ENCODE results near the gene RER1.

Gene RER1

GRCh38 chr1:2446394-2446793 is 54.8 kb downstream of the RER1 start:
- Histone ChIP-seq H3K27me3 (replicated peaks; ENCODE audit: control insufficient read depth, insufficient read depth, low read length) (peaks cover 30% of the 10 kb centered on the region), H3K36me3 (ENCODE audit: control insufficient read depth, insufficient read depth, low read length, severe bottlenecking) (no peaks in the 10 kb centered on the region), H3K9ac (ENCODE audit: low read length) (no peak overlapping the region), H3K4me1 (ENCODE audit: control insufficient read depth, insufficient read depth, low read length) (no peaks in the 10 kb centered on the region), H3K4me3 (ENCODE audit: low read length) (no peak overlapping the region), H3K9me3 (ENCODE audit: control insufficient read depth, low read length) (no peaks in the 10 kb centered on the region)
- no peak for DNase-seq (ENCODE audit: low read depth)

GRCh38 chr1:2446861-2447260 is 55.2 kb downstream of the RER1 start:
- Histone ChIP-seq H3K27me3 (replicated peaks; ENCODE audit: control insufficient read depth, insufficient read depth, low read length) (peaks cover 25% of the 10 kb centered on the region), H3K36me3 (ENCODE audit: control insufficient read depth, insufficient read depth, low read length, severe bottlenecking) (no peaks in the 10 kb centered on the region), H3K4me1 (ENCODE audit: control insufficient read depth, insufficient read depth, low read length) (no peaks in the 10 kb centered on the region), H3K9ac (ENCODE audit: low read length) (no peak overlapping the region), H3K4me3 (ENCODE audit: low read length) (no peak overlapping the region), H3K9me3 (ENCODE audit: control insufficient read depth, low read length) (no peaks in the 10 kb centered on the region)
- DNase-seq (ENCODE audit: low read depth) = no peak

GRCh38 chr1:2447276-2448097 is 55.8 kb downstream of the RER1 start:
- peaks cover 3% of the 10 kb centered on the region for H3K4me1 ChIP-seq (ENCODE audit: control insufficient read depth, insufficient read depth, low read length)
- no peak for DNase-seq (ENCODE audit: low read depth)
- H3K27me3 ChIP-seq (replicated peaks; ENCODE audit: control insufficient read depth, insufficient read depth, low read length) = peaks cover 21% of the 10 kb centered on the region

GRCh38 chr1:2448098-2448445 is 56.4 kb downstream of the RER1 start:
- Histone ChIP-seq H3K9ac (ENCODE audit: low read length) (no peak overlapping the region), H3K36me3 (ENCODE audit: control insufficient read depth, insufficient read depth, low read length, severe bottlenecking) (no peaks in the 10 kb centered on the region), H3K27me3 (replicated peaks; ENCODE audit: control insufficient read depth, insufficient read depth, low read length) (peaks cover 15% of the 10 kb centered on the region), H3K4me1 (ENCODE audit: control insufficient read depth, insufficient read depth, low read length) (peaks cover 4% of the 10 kb centered on the region), H3K9me3 (ENCODE audit: control insufficient read depth, low read length) (no peaks in the 10 kb centered on the region), H3K4me3 (ENCODE audit: low read length) (no peak overlapping the region)
- no peak for DNase-seq (ENCODE audit: low read depth)

More at GRCh38 chr1:2447276-2448097, 55.8 kb downstream of the RER1 start:
- Histone ChIP-seq H3K9ac (ENCODE audit: low read length) (no peak overlapping the region), H3K9me3 (ENCODE audit: control insufficient read depth, low read length) (no peaks in the 10 kb centered on the region), H3K4me3 (ENCODE audit: low read length) (no peak overlapping the region), H3K36me3 (ENCODE audit: control insufficient read depth, insufficient read depth, low read length, severe bottlenecking) (no peaks in the 10 kb centered on the region)

- no peak overlapping the region for H3K9ac ChIP-seq (ENCODE audit: low read length)
- H3K9me3 ChIP-seq (ENCODE audit: control insufficient read depth, low read length) = no peaks in the 10 kb centered on the region
- DNase-seq (ENCODE audit: low read depth) = no peak
- peaks cover 4% of the 10 kb centered on the region for H3K4me1 ChIP-seq (ENCODE audit: control insufficient read depth, insufficient read depth, low read length)
- H3K27me3 ChIP-seq (replicated peaks; ENCODE audit: control insufficient read depth, insufficient read depth, low read length) = peaks cover 7% of the 10 kb centered on the region
- H3K36me3 ChIP-seq (ENCODE audit: control insufficient read depth, insufficient read depth, low read length, severe bottlenecking) = no peaks in the 10 kb centered on the region
- no peak overlapping the region for H3K4me3 ChIP-seq (ENCODE audit: low read length)
Measured at GRCh38 chr1:2449636-2450454, 58.2 kb downstream of the RER1 start.

- Histone ChIP-seq H3K9ac (ENCODE audit: low read length) (no peak overlapping the region), H3K36me3 (ENCODE audit: control insufficient read depth, insufficient read depth, low read length, severe bottlenecking) (no peaks in the 10 kb centered on the region), H3K4me1 (ENCODE audit: control insufficient read depth, insufficient read depth, low read length) (peaks cover 4% of the 10 kb centered on the region), H3K9me3 (ENCODE audit: control insufficient read depth, low read length) (no peaks in the 10 kb centered on the region), H3K27me3 (replicated peaks; ENCODE audit: control insufficient read depth, insufficient read depth, low read length) (peaks cover 3% of the 10 kb centered on the region), H3K4me3 (ENCODE audit: low read length) (no peak overlapping the region)
- peak; percentile 65 for DNase-seq (ENCODE audit: low read depth)
Measured at GRCh38 chr1:2451741-2452140, 60.1 kb downstream of the RER1 start.

GRCh38 chr1:2452201-2452931 is 60.7 kb downstream of the RER1 start:
- Histone ChIP-seq H3K36me3 (ENCODE audit: control insufficient read depth, insufficient read depth, low read length, severe bottlenecking) (no peaks in the 10 kb centered on the region), H3K4me3 (ENCODE audit: low read length) (no peak overlapping the region), H3K27me3 (replicated peaks; ENCODE audit: control insufficient read depth, insufficient read depth, low read length) (no peaks in the 10 kb centered on the region), H3K9me3 (ENCODE audit: control insufficient read depth, low read length) (no peaks in the 10 kb centered on the region), H3K9ac (ENCODE audit: low read length) (no peak overlapping the region), H3K4me1 (ENCODE audit: control insufficient read depth, insufficient read depth, low read length) (peaks cover 4% of the 10 kb centered on the region)
- no peak for DNase-seq (ENCODE audit: low read depth)

- Histone ChIP-seq H3K4me3 (ENCODE audit: low read length) (no peak overlapping the region), H3K27me3 (replicated peaks; ENCODE audit: control insufficient read depth, insufficient read depth, low read length) (no peaks in the 10 kb centered on the region), H3K36me3 (ENCODE audit: control insufficient read depth, insufficient read depth, low read length, severe bottlenecking) (no peaks in the 10 kb centered on the region), H3K9ac (ENCODE audit: low read length) (no peak overlapping the region), H3K4me1 (ENCODE audit: control insufficient read depth, insufficient read depth, low read length) (peaks cover 4% of the 10 kb centered on the region), H3K9me3 (ENCODE audit: control insufficient read depth, low read length) (no peaks in the 10 kb centered on the region)
- DNase-seq (ENCODE audit: low read depth) = no peak
Measured at GRCh38 chr1:2452932-2453315, 61.3 kb downstream of the RER1 start.

- Histone ChIP-seq H3K9ac (ENCODE audit: low read length) (no peak overlapping the region), H3K4me1 (ENCODE audit: control insufficient read depth, insufficient read depth, low read length) (peaks cover 14% of the 10 kb centered on the region), H3K27me3 (replicated peaks; ENCODE audit: control insufficient read depth, insufficient read depth, low read length) (no peaks in the 10 kb centered on the region), H3K36me3 (ENCODE audit: control insufficient read depth, insufficient read depth, low read length, severe bottlenecking) (no peaks in the 10 kb centered on the region), H3K9me3 (ENCODE audit: control insufficient read depth, low read length) (no peaks in the 10 kb centered on the region), H3K4me3 (ENCODE audit: low read length) (no peak overlapping the region)
- no peak for DNase-seq (ENCODE audit: low read depth)
Measured at GRCh38 chr1:2454227-2454626, 62.6 kb downstream of the RER1 start.
